Neuronal stem cell (in vitro differentiated cells): ENCODE results near the gene SLC12A6.

ENCODE experiments used
- DNase-seq: peaks from one replicate; pipeline ENCODE4 v3.0.0-alpha.2; 2013; ENCODE audit warnings: low spot score
- H2AFZ ChIP-seq: one replicate; pipeline ENCODE4 v1.6.1; 2013; ENCODE audit warnings: mild to moderate bottlenecking, low read length, inconsistent platforms
- H2AK5ac ChIP-seq: 2 replicates; pipeline ENCODE4 v1.6.1; 2013; ENCODE audit warnings: low read depth, mild to moderate bottlenecking, inconsistent platforms, low read length, moderate library complexity, mixed read lengths
- H2BK120ac ChIP-seq: 2 replicates; pipeline ENCODE4 v1.6.1; 2013; ENCODE audit warnings: low read depth, mild to moderate bottlenecking, inconsistent platforms, low read length, moderate library complexity, mixed read lengths
- H2BK12ac ChIP-seq: one replicate; pipeline ENCODE4 v1.6.1; 2013; ENCODE audit warnings: low read length, inconsistent platforms
- H2BK15ac ChIP-seq: 2 replicates; pipeline ENCODE4 v1.6.1; 2013; ENCODE audit warnings: mild to moderate bottlenecking, low read length, inconsistent platforms, mixed read lengths
- H2BK5ac ChIP-seq: one replicate; pipeline ENCODE4 v1.6.1; 2013; ENCODE audit warnings: inconsistent platforms, mild to moderate bottlenecking, low read length, moderate library complexity
- H3K14ac ChIP-seq: one replicate; pipeline ENCODE4 v1.6.1; 2013; ENCODE audit warnings: low read length, inconsistent platforms
- H3K18ac ChIP-seq: 2 replicates; pipeline ENCODE4 v1.6.1; 2013; ENCODE audit warnings: low read length, inconsistent platforms
- H3K23ac ChIP-seq: 2 replicates; pipeline ENCODE4 v1.6.1; 2013; ENCODE audit warnings: low read depth, mild to moderate bottlenecking, mixed read lengths, low read length, inconsistent platforms; ENCODE audit not compliant: poor library complexity
- H3K27ac ChIP-seq: replicated peaks from 3 replicates; pipeline ENCODE4 v1.5.1; 2013; ENCODE audit warnings: low read length, inconsistent platforms
- H3K27me3 ChIP-seq, 3 experiments: 2 replicates each; pipeline ENCODE4 v1.6.1; 2013; ENCODE audit warnings: low read length in 3 of 3, mild to moderate bottlenecking in 2 of 3, inconsistent platforms in 1 of 3, low read depth in 1 of 3, mixed read lengths in 1 of 3, moderate library complexity in 1 of 3; ENCODE audit not compliant: control insufficient read depth in 3 of 3, insufficient read depth in 3 of 3
- H3K36me3 ChIP-seq, 2 donors: replicated peaks in 1 of 2; 2 replicates each; pipeline ENCODE4 v1.6.1; 2013; ENCODE audit warnings: low read length in 2 of 2; ENCODE audit not compliant: control insufficient read depth in 2 of 2, insufficient read depth in 2 of 2
- H3K4ac ChIP-seq: 2 replicates; pipeline ENCODE4 v1.6.1; 2013; ENCODE audit warnings: inconsistent platforms, mild to moderate bottlenecking, low read length, moderate library complexity
- H3K4me1 ChIP-seq, 2 donors: 1 replicate in 1 of 2; 2 replicates in 1 of 2; pipeline ENCODE4 v1.6.1; 2013; ENCODE audit warnings: low read length in 2 of 2, low read depth in 1 of 2; ENCODE audit not compliant: control insufficient read depth in 2 of 2, insufficient read depth in 1 of 2
- H3K4me2 ChIP-seq: one replicate; pipeline ENCODE4 v1.6.1; 2013; ENCODE audit warnings: mild to moderate bottlenecking, low read length, inconsistent platforms; ENCODE audit not compliant: insufficient read depth, poor library complexity, severe bottlenecking
- H3K4me3 ChIP-seq, 2 donors: 2 replicates each; pipeline ENCODE4 v1.5.1; 2013; ENCODE audit warnings: low read length in 2 of 2, mild to moderate bottlenecking in 2 of 2, inconsistent platforms in 1 of 2, moderate library complexity in 1 of 2
- H3K79me1 ChIP-seq: one replicate; pipeline ENCODE4 v1.6.1; 2013; ENCODE audit warnings: low read depth, mild to moderate bottlenecking, inconsistent platforms, low read length, moderate library complexity
- H3K9ac ChIP-seq: one replicate; pipeline ENCODE4 v1.6.1; 2013; ENCODE audit warnings: mild to moderate bottlenecking, low read depth, low read length, inconsistent platforms; ENCODE audit not compliant: poor library complexity
- H3K9me3 ChIP-seq, 2 donors: replicated peaks in 1 of 2; 2 replicates each; pipeline versions ENCODE3 to v1.6.1; 2013; ENCODE audit warnings: low read length in 2 of 2, mild to moderate bottlenecking in 2 of 2, inconsistent platforms in 1 of 2, low read depth in 1 of 2, mixed read lengths in 1 of 2, moderate library complexity in 1 of 2; ENCODE audit not compliant: control insufficient read depth in 2 of 2, insufficient read depth in 1 of 2
- H4K8ac ChIP-seq: one replicate; pipeline ENCODE4 v1.6.1; 2013; ENCODE audit warnings: low read depth, mild to moderate bottlenecking, inconsistent platforms, low read length, moderate library complexity
- H4K91ac ChIP-seq: one replicate; pipeline ENCODE4 v1.6.1; 2013; ENCODE audit warnings: low read length, low read depth, mild to moderate bottlenecking, inconsistent platforms; ENCODE audit not compliant: poor library complexity
- WGBS, 2 donors: extraction: QIAGEN DNeasy Blood & Tissue Kit; methylation state at CpG; one replicate each; pipeline ENCODE4 v1.1.7; 2013; ENCODE audit warnings: missing lambda C conversion rate in 2 of 2, mixed read lengths in 1 of 2; ENCODE audit not compliant: insufficient read length in 2 of 2, insufficient replicate concordance in 1 of 2; ENCODE audit errors: extremely low coverage in 2 of 2; 5-methylcytosine and 5-hydroxymethylcytosine counted together

Gene SLC12A6

GRCh38 chr15:34331809-34332208 is 5.8 kb downstream of the SLC12A6 start:
- Histone ChIP-seq H3K23ac (no peak overlapping the region), H3K27me3 (no peaks in the 10 kb centered on the region), H3K4me2 (no peak overlapping the region), H3K4ac (no peak overlapping the region), H2AFZ (no peak overlapping the region), H3K36me3 (no peaks in the 10 kb centered on the region), H4K8ac (no peak overlapping the region), H2BK12ac (no peak overlapping the region), H3K14ac (no peak overlapping the region), H3K79me1 (no peaks in the 10 kb centered on the region), H2AK5ac (no peak overlapping the region), H3K4me1 (peaks cover under 1 to 1% of the 10 kb centered on the region in 2 donors), H3K4me3 (no peak overlapping the region), H2BK15ac (no peak overlapping the region), H3K9me3 (no peaks in the 10 kb centered on the region), H3K9ac (no peak overlapping the region), H3K27ac (no peak overlapping the region), H4K91ac (no peak overlapping the region), H3K18ac (no peak overlapping the region), H2BK120ac (no peak overlapping the region), H2BK5ac (no peak overlapping the region)
- no peak for DNase-seq
- WGBS, 2 donors = 100% methylated on average over 1 of the region's 2 CpGs; no CpG with 5 or more reads in 1 of the 2 donors

GRCh38 chr15:34330279-34330678 is 7.3 kb downstream of the SLC12A6 start:
- Histone ChIP-seq H3K4me2 (no peak overlapping the region), H3K4me1 (no peaks in the 10 kb centered on the region)

GRCh38 chr15:34329006-34329405 is 8.6 kb downstream of the SLC12A6 start:
- Histone ChIP-seq H2AFZ (no peak overlapping the region), H3K27ac (no peak overlapping the region), H2BK12ac (no peak overlapping the region), H3K9me3 (no peaks in the 10 kb centered on the region), H2BK15ac (no peak overlapping the region), H3K27me3 (no peaks in the 10 kb centered on the region), H3K9ac (no peak overlapping the region), H2AK5ac (no peak overlapping the region), H3K14ac (no peak overlapping the region), H3K4ac (no peak overlapping the region), H3K23ac (no peak overlapping the region), H4K8ac (no peak overlapping the region), H3K79me1 (no peaks in the 10 kb centered on the region), H3K36me3 (no peaks in the 10 kb centered on the region), H4K91ac (no peak overlapping the region), H3K18ac (no peak overlapping the region), H3K4me1 (no peaks in the 10 kb centered on the region), H3K4me3 (no peak overlapping the region), H2BK5ac (no peak overlapping the region), H2BK120ac (no peak overlapping the region), H3K4me2 (no peak overlapping the region)
- no CpG with 5 or more reads among the region's 2 CpGs for WGBS, 2 donors
- no peak for DNase-seq

More at GRCh38 chr15:34330279-34330678, 7.3 kb downstream of the SLC12A6 start:
- H3K36me3 ChIP-seq = no peaks in the 10 kb centered on the region
- H4K91ac ChIP-seq = no peak overlapping the region
- no peak overlapping the region for H3K4me3 ChIP-seq
- H2BK12ac ChIP-seq = no peak overlapping the region
- no peak overlapping the region for H4K8ac ChIP-seq
- no peak overlapping the region for H2AK5ac ChIP-seq
- H3K27ac ChIP-seq = no peak overlapping the region
- H2AFZ ChIP-seq = no peak overlapping the region
- no peak overlapping the region for H2BK120ac ChIP-seq
- DNase-seq = no peak
- no peak overlapping the region for H2BK15ac ChIP-seq
- H3K4ac ChIP-seq = no peak overlapping the region
- H3K27me3 ChIP-seq = no peaks in the 10 kb centered on the region
- no peak overlapping the region for H3K9ac ChIP-seq
- H3K23ac ChIP-seq = no peak overlapping the region
- H3K79me1 ChIP-seq = no peaks in the 10 kb centered on the region
- no peak overlapping the region for H2BK5ac ChIP-seq
- WGBS, 2 donors = no CpG with 5 or more reads among the region's 5 CpGs
- no peaks in the 10 kb centered on the region for H3K9me3 ChIP-seq
- no peak overlapping the region for H3K14ac ChIP-seq
- H3K18ac ChIP-seq = no peak overlapping the region

- Histone ChIP-seq H2AK5ac (no peak overlapping the region), H3K27me3 (no peaks in the 10 kb centered on the region), H3K4ac (no peak overlapping the region), H3K4me2 (no peak overlapping the region), H2BK15ac (no peak overlapping the region), H3K9ac (no peak overlapping the region), H3K14ac (no peak overlapping the region), H3K79me1 (no peaks in the 10 kb centered on the region), H2BK5ac (no peak overlapping the region), H2AFZ (no peak overlapping the region), H3K9me3 (peaks cover 0 to 2% of the 10 kb centered on the region in 2 donors), H3K27ac (no peak overlapping the region), H3K36me3 (no peaks in the 10 kb centered on the region), H4K8ac (no peak overlapping the region), H3K23ac (no peak overlapping the region), H3K4me1 (no peaks in the 10 kb centered on the region), H4K91ac (no peak overlapping the region), H2BK12ac (no peak overlapping the region), H2BK120ac (no peak overlapping the region), H3K18ac (no peak overlapping the region), H3K4me3 (no peak overlapping the region)
- no CpG with 5 or more reads among the region's 4 CpGs for WGBS, 2 donors
- no peak for DNase-seq
Measured at GRCh38 chr15:34327906-34328305, 9.7 kb downstream of the SLC12A6 start.
